H9 (cell line): ENCODE measurements around the gene EP300. TPM values are rescaled to one million over a fixed set of nuclear protein-coding genes. Genes with fewer than 3 reads are reported as not detected.
A peak's percentile ranks its signal among the peaks of the same experiment; 100 is the strongest.

Source experiments
- DNase-seq: peaks from one replicate; pipeline ENCODE4 v3.0.0-alpha.2; 2017
- H2AFZ ChIP-seq: one replicate; pipeline ENCODE4 v1.6.1; 2013; ENCODE audit warnings: mild to moderate bottlenecking, low read length, control low read depth, moderate library complexity
- H2AK5ac ChIP-seq: 2 replicates; pipeline ENCODE4 v1.6.1; 2013; ENCODE audit warnings: low read length, control low read depth, mixed read lengths; ENCODE audit not compliant: insufficient read length
- H2BK120ac ChIP-seq: one replicate; pipeline ENCODE4 v1.6.1; 2013; ENCODE audit warnings: low read depth, mild to moderate bottlenecking, low read length, control low read depth, inconsistent platforms; ENCODE audit not compliant: poor library complexity, severe bottlenecking
- H2BK12ac ChIP-seq: 2 replicates; pipeline ENCODE4 v1.6.1; 2013; ENCODE audit warnings: low read length, control low read depth, mixed read lengths, low read depth; ENCODE audit not compliant: insufficient read length
- H2BK15ac ChIP-seq: 2 replicates; pipeline ENCODE4 v1.6.1; 2013; ENCODE audit warnings: low read depth, low read length, control low read depth
- H2BK20ac ChIP-seq: one replicate; pipeline ENCODE4 v1.6.1; 2013; ENCODE audit warnings: low read depth, mild to moderate bottlenecking, low read length, control low read depth, inconsistent platforms; ENCODE audit not compliant: poor library complexity, severe bottlenecking
- H2BK5ac ChIP-seq: 2 replicates; pipeline ENCODE4 v1.6.1; 2013; ENCODE audit warnings: low read length, control low read depth, mixed read lengths; ENCODE audit not compliant: insufficient read length
- H3K14ac ChIP-seq: 2 replicates; pipeline ENCODE4 v1.6.1; 2013; ENCODE audit warnings: low read length, control low read depth; ENCODE audit not compliant: insufficient read depth
- H3K18ac ChIP-seq: 2 replicates; pipeline ENCODE4 v1.6.1; 2013; ENCODE audit warnings: low read depth, mild to moderate bottlenecking, mixed read lengths, low read length, control low read depth; ENCODE audit not compliant: insufficient read length
- H3K23ac ChIP-seq: 2 replicates; pipeline ENCODE4 v1.6.1; 2013; ENCODE audit warnings: low read length, control low read depth, mixed read lengths, low read depth; ENCODE audit not compliant: insufficient read length
- H3K23me2 ChIP-seq: 2 replicates; pipeline ENCODE4 v1.6.1; 2013; ENCODE audit warnings: low read depth, mild to moderate bottlenecking, mixed read lengths, low read length, control low read depth; ENCODE audit not compliant: insufficient read length, poor library complexity, severe bottlenecking
- H3K27ac ChIP-seq: 2 replicates; pipeline ENCODE4 v1.5.1; 2013; ENCODE audit warnings: low read length, control low read depth, mixed read lengths, low read depth; ENCODE audit not compliant: insufficient read length
- H3K27me3 ChIP-seq: 2 replicates; pipeline ENCODE4 v1.6.1; 2013; ENCODE audit warnings: low read length, control low read depth, inconsistent platforms; ENCODE audit not compliant: insufficient read depth
- H3K4ac ChIP-seq: 2 replicates; pipeline ENCODE4 v1.6.1; 2013; ENCODE audit warnings: low read depth, mild to moderate bottlenecking, control low read depth, inconsistent platforms, low read length, moderate library complexity
- H3K4me1 ChIP-seq: 2 replicates; pipeline ENCODE4 v1.6.1; 2013; ENCODE audit warnings: low read length, control low read depth, inconsistent platforms; ENCODE audit not compliant: insufficient read depth
- H3K4me2 ChIP-seq: 2 replicates; pipeline ENCODE4 v1.6.1; 2013; ENCODE audit warnings: low read length, control low read depth, mixed read lengths; ENCODE audit not compliant: insufficient read length, insufficient read depth
- H3K56ac ChIP-seq: 2 replicates; pipeline ENCODE4 v1.6.1; 2013; ENCODE audit warnings: low read depth, mild to moderate bottlenecking, mixed read lengths, low read length, control low read depth; ENCODE audit not compliant: insufficient read length
- H3K79me1 ChIP-seq: 2 replicates; pipeline ENCODE4 v1.6.1; 2013; ENCODE audit warnings: low read depth, mild to moderate bottlenecking, moderate library complexity, low read length, control low read depth, inconsistent platforms; ENCODE audit not compliant: insufficient read depth, poor library complexity, severe bottlenecking
- H3K79me2 ChIP-seq: 2 replicates; pipeline ENCODE4 v1.6.1; 2013; ENCODE audit warnings: low read length, control low read depth, inconsistent platforms; ENCODE audit not compliant: insufficient read depth
- H3K9ac ChIP-seq: 2 replicates; pipeline ENCODE4 v1.6.1; 2013; ENCODE audit warnings: low read length, control low read depth, mixed read lengths; ENCODE audit not compliant: insufficient read length; ENCODE audit errors: extremely low read depth
- H3K9me3 ChIP-seq: one replicate; pipeline ENCODE4 v1.6.1; 2013; ENCODE audit warnings: low read depth, low read length, inconsistent platforms; ENCODE audit not compliant: control insufficient read depth
- H3T11ph ChIP-seq: one replicate; pipeline ENCODE4 v1.6.1; 2013; ENCODE audit warnings: mild to moderate bottlenecking, low read length, control low read depth, inconsistent platforms
- H4K20me1 ChIP-seq: one replicate; pipeline ENCODE4 v1.6.1; 2013; ENCODE audit not compliant: control insufficient read depth, insufficient read length, insufficient read depth
- H4K5ac ChIP-seq: 2 replicates; pipeline ENCODE4 v1.6.1; 2013; ENCODE audit warnings: low read depth, mild to moderate bottlenecking, mixed read lengths, low read length, control low read depth; ENCODE audit not compliant: insufficient read length
- H4K8ac ChIP-seq: replicated peaks from 2 replicates; pipeline ENCODE4 v1.6.1; 2013; ENCODE audit warnings: low read length, control low read depth, mixed read lengths, low read depth; ENCODE audit not compliant: insufficient read length
- H4K91ac ChIP-seq: 2 replicates; pipeline ENCODE4 v1.6.1; 2013; ENCODE audit warnings: low read depth, mild to moderate bottlenecking, moderate library complexity, mixed read lengths, low read length, control low read depth; ENCODE audit not compliant: insufficient read length
- H3K27ac Mint-ChIP-seq, 3 experiments: 2 replicates in 2 of 3; 3 replicates in 1 of 3; pipeline ENCODE4 v1.8.0; 2020 to 2021; ENCODE audit warnings: mixed read lengths in 3 of 3, mild to moderate bottlenecking in 1 of 3, moderate library complexity in 1 of 3
- H3K27me3 Mint-ChIP-seq: 2 replicates; pipeline ENCODE4 v1.8.0; 2021; ENCODE audit warnings: low read depth, mild to moderate bottlenecking, moderate library complexity, mixed read lengths
- H3K36me3 Mint-ChIP-seq, 3 experiments: 2 replicates in 2 of 3; 3 replicates in 1 of 3; pipeline ENCODE4 v1.8.0; 2020 to 2021; ENCODE audit warnings: low read depth in 3 of 3, mixed read lengths in 3 of 3; ENCODE audit not compliant: insufficient read depth in 1 of 3
- H3K4me1 Mint-ChIP-seq, 2 experiments: 2 replicates each; pipeline ENCODE4 v1.8.0; 2020; ENCODE audit warnings: mixed read lengths in 2 of 2
- H3K4me3 Mint-ChIP-seq, 2 experiments: 2 replicates in 1 of 2; 3 replicates in 1 of 2; pipeline ENCODE4 v1.8.0; 2020 to 2021; ENCODE audit warnings: mild to moderate bottlenecking in 2 of 2, mixed read lengths in 2 of 2, moderate library complexity in 1 of 2
- H3K9me3 Mint-ChIP-seq, 2 experiments: 2 replicates in 1 of 2; 3 replicates in 1 of 2; pipeline ENCODE4 v1.8.0; 2020; ENCODE audit warnings: mild to moderate bottlenecking in 2 of 2, mixed read lengths in 2 of 2, moderate library complexity in 1 of 2
- WGBS: extraction: QIAGEN DNeasy Blood & Tissue Kit; methylation state at CpG from one replicate; pipeline ENCODE4 v1.1.7; 2013; ENCODE audit warnings: missing lambda C conversion rate, low lambda C conversion rate, mixed read lengths; ENCODE audit not compliant: insufficient read length; ENCODE audit errors: extremely low coverage; 5-methylcytosine and 5-hydroxymethylcytosine counted together
- total RNA-seq: library from RNA; stranded (reverse); gene quantifications from 2 replicates; pipeline ENCODE4 v1.2.1, GENCODE V29; 2021
- TF ChIP-seq, protein P1 (sequence below): fragments of 200-600 bp; sonication (generic); conservative IDR thresholded peaks from 3 replicates; pipeline ENCODE4 v1.8.0; 2021; ENCODE audit warnings: antibody characterized with exemption, mild to moderate bottlenecking

Gene EP300
- total RNA-seq, 1 experiment from 2014 or later = 136 TPM

DNA sequence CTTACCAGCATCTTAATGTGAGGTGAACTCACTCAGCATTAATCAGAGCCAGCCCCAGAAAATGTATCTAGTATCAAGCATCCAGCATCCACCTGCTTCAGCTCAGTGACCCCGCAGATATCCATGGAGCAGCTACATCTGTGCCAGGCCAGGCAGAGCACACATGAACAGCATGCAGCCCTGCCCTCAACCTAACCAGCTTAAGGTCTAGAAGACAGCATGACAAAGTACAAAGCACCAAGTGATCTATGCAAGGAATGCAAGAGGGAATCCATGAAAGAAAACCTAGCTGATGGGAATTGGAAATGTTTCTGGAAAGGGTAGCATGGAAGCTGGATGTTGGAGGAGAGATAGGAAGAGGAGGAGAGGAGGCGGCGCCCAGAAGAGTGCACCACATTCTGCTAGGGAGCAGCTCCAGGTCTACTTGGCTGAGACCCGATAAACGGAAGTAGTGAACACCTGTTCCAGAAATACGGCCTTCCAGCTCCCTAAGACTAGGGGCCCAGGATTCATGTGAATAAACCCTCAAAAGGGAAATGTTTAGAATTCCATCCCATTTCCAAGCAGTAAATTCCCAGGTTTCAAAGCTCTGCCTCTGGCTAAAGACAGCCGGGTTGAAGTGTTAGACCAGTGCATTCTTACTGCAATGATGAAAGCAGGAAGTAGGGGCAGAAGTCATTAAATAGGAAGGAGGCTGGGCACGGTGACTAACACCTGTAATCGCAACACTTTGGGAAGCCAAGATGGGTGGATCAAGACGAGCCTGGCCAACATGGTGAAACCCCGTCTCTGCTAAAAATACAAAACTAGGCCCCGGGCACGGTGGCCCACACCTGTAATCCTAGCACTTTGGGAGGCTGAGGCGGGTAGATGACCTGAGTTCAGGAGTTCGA is 89.2 kb downstream of the EP300 start:
- no peak overlapping the region for H2BK20ac ChIP-seq
- H3K14ac ChIP-seq = no peak overlapping the region
- no peaks in the 10 kb centered on the region for H3K27me3 ChIP-seq
- H2BK120ac ChIP-seq = no peak overlapping the region
- Mint-ChIP-seq H3K36me3 (peaks cover 26 to 42% (median 40%) of the 10 kb centered on the region in 3 experiments; a peak in 6 of 7 replicates), H3K4me3 (no peak overlapping the region), H3K27me3 (peaks cover 2% of the 10 kb centered on the region; the same call in 1 of the 2 replicates), H3K27ac (peak overlapping the region; percentile 2 to 88 (median 25); a peak in 3 of 7 replicates), H3K9me3 (no peaks in the 10 kb centered on the region), H3K4me1 (peaks cover 9 to 17% of the 10 kb centered on the region in 2 experiments)
- no CpG with 5 or more reads among the region's 15 CpGs for WGBS
- no peaks in the 10 kb centered on the region for H3K9me3 ChIP-seq
- no peak overlapping the region for H3K9ac ChIP-seq
- no peak overlapping the region for H3T11ph ChIP-seq
- H3K23me2 ChIP-seq = no peaks in the 10 kb centered on the region
- H3K4me1 ChIP-seq = peaks cover 3% of the 10 kb centered on the region; the same call in 1 of the 2 replicates
- no peak overlapping the region for H3K4me2 ChIP-seq
- no peak overlapping the region for H3K27ac ChIP-seq
- no peak overlapping the region for H4K8ac ChIP-seq
- H3K79me1 ChIP-seq = no peaks in the 10 kb centered on the region
- H3K56ac ChIP-seq = no peak overlapping the region
- no peak overlapping the region for H2AFZ ChIP-seq
- no peaks in the 10 kb centered on the region for H4K20me1 ChIP-seq
- no peak overlapping the region for H2BK15ac ChIP-seq
- peak; percentile 48 for DNase-seq
- no peak overlapping the region for H3K18ac ChIP-seq
- TF ChIP-seq, protein P1, sequence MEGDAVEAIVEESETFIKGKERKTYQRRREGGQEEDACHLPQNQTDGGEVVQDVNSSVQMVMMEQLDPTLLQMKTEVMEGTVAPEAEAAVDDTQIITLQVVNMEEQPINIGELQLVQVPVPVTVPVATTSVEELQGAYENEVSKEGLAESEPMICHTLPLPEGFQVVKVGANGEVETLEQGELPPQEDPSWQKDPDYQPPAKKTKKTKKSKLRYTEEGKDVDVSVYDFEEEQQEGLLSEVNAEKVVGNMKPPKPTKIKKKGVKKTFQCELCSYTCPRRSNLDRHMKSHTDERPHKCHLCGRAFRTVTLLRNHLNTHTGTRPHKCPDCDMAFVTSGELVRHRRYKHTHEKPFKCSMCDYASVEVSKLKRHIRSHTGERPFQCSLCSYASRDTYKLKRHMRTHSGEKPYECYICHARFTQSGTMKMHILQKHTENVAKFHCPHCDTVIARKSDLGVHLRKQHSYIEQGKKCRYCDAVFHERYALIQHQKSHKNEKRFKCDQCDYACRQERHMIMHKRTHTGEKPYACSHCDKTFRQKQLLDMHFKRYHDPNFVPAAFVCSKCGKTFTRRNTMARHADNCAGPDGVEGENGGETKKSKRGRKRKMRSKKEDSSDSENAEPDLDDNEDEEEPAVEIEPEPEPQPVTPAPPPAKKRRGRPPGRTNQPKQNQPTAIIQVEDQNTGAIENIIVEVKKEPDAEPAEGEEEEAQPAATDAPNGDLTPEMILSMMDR = no peak
- H2AK5ac ChIP-seq = no peak overlapping the region
- no peak overlapping the region for H4K5ac ChIP-seq
- H4K91ac ChIP-seq = no peak overlapping the region
- H3K4ac ChIP-seq = no peak overlapping the region
- no peak overlapping the region for H3K23ac ChIP-seq
- H2BK12ac ChIP-seq = no peak overlapping the region
- no peak overlapping the region for H2BK5ac ChIP-seq
- no peaks in the 10 kb centered on the region for H3K79me2 ChIP-seq
